Activated CD8-positive, alpha-beta memory T cell treated with anti-CD3 and anti-CD28 coated beads for 4 hours (primary cell): Measurements from ENCODE around the gene DPF3.

Experiments used
- DNase-seq, 2 donors: peaks; one replicate each; pipeline ENCODE4 v3.0.0-alpha.2; 2020; ENCODE audit warnings: low read depth in 2 of 2

DPF3 gene

GRCh38 chr14:72646861-72647528 is 246.9 kb downstream of the DPF3 start:
- no peak for DNase-seq

GRCh38 chr14:72645706-72646105 is 248.2 kb downstream of the DPF3 start:
- no peak for DNase-seq

- DNase-seq = no peak
Observed at GRCh38 chr14:72644758-72645489, 249.0 kb downstream of the DPF3 start.

GRCh38 chr14:72644038-72644437 is 249.9 kb downstream of the DPF3 start:
- DNase-seq = no peak

GRCh38 chr14:72643317-72643801 is 250.5 kb downstream of the DPF3 start:
- DNase-seq = no peak

- DNase-seq = no peak
Observed at GRCh38 chr14:72640911-72641485, 252.9 kb downstream of the DPF3 start.

GRCh38 chr14:72638021-72638420 is 255.9 kb downstream of the DPF3 start:
- DNase-seq = no peak

GRCh38 chr14:72636871-72637270 is 257.0 kb downstream of the DPF3 start:
- DNase-seq = no peak

GRCh38 chr14:72636094-72636493 is 257.8 kb downstream of the DPF3 start:
- no peak for DNase-seq

- DNase-seq = no peak
Observed at GRCh38 chr14:72634691-72635616, 258.9 kb downstream of the DPF3 start.

- DNase-seq = no peak
Observed at GRCh38 chr14:72633551-72633950, 260.4 kb downstream of the DPF3 start.

GRCh38 chr14:72632727-72633126 is 261.2 kb downstream of the DPF3 start:
- DNase-seq = no peak

- DNase-seq = no peak
Observed at GRCh38 chr14:72631401-72631800, 262.5 kb downstream of the DPF3 start.

- DNase-seq = no peak
Observed at GRCh38 chr14:72630374-72630773, 263.5 kb downstream of the DPF3 start.

GRCh38 chr14:72629534-72629933 is 264.4 kb downstream of the DPF3 start:
- DNase-seq = no peak

GRCh38 chr14:72625689-72626088 is 268.2 kb downstream of the DPF3 start:
- no peak for DNase-seq

GRCh38 chr14:72621387-72622065 is 272.4 kb downstream of the DPF3 start:
- no peak for DNase-seq

GRCh38 chr14:72619881-72620280 is 274.0 kb downstream of the DPF3 start:
- no peak for DNase-seq

- DNase-seq = no peak
Observed at GRCh38 chr14:72619111-72619571, 274.8 kb downstream of the DPF3 start.

- DNase-seq = no peak
Observed at GRCh38 chr14:72618424-72618823, 275.5 kb downstream of the DPF3 start.

- DNase-seq = no peak
Observed at GRCh38 chr14:72617391-72618031, 276.4 kb downstream of the DPF3 start.
